Testis (tissue), 3 donors: Measurements from ENCODE around the gene CD3D. TPM values are rescaled to one million over a fixed set of nuclear protein-coding genes. Genes with fewer than 3 reads are reported as not detected.
A peak's percentile ranks its signal among the peaks of the same experiment; 100 is the strongest.

Experiments used
- DNase-seq: peaks from one replicate; pipeline ENCODE4 v3.0.0-alpha.2; 2019
- H3K27ac ChIP-seq, 2 donors: fragments of 200-600 bp; sonication (generic); one replicate each; pipeline ENCODE4 v1.5.1; 2019
- H3K27me3 ChIP-seq: fragments of 200-600 bp; sonication (generic); one replicate; pipeline ENCODE4 v1.5.1; 2019
- H3K36me3 ChIP-seq: fragments of 200-600 bp; sonication (generic); one replicate; pipeline ENCODE4 v1.5.1; 2017; ENCODE audit warnings: low read depth; ENCODE audit errors: missing control alignments
- H3K4me1 ChIP-seq: fragments of 200-600 bp; sonication (generic); one replicate; pipeline ENCODE4 v1.5.1; 2019
- H3K4me3 ChIP-seq, 2 donors: fragments of 200-600 bp; sonication (generic); one replicate each; pipeline ENCODE4 v1.5.1; 2017 to 2019
- H3K9me3 ChIP-seq: fragments of 200-600 bp; sonication (generic); one replicate; pipeline ENCODE4 v1.5.1; 2017
- CTCF ChIP-seq, 3 experiments: fragments of 450-650 bp in 2 of 3; fragments of 200-600 bp in 1 of 3; sonication (generic) in 1 of 3; IDR thresholded peaks; one replicate each; pipeline ENCODE4 v1.5.1; 2016 to 2019; ENCODE audit warnings: antibody characterized with exemption in 3 of 3, mild to moderate bottlenecking in 2 of 3, moderate library complexity in 1 of 3
- POLR2A ChIP-seq: fragments of 450-650 bp; IDR thresholded peaks from one replicate; pipeline ENCODE4 v1.6.1; 2017; ENCODE audit warnings: antibody characterized with exemption, mild to moderate bottlenecking, moderate library complexity
- WGBS, 2 donors: methylation state at CpG; one replicate each; pipeline ENCODE4 v1.1.5; 2018; 5-methylcytosine and 5-hydroxymethylcytosine counted together
- intact Hi-C: fragments of 100-400 bp; cut with DNase I; formaldehyde crosslinking; loops from one replicate; pipeline ENCODE4 v1.15.1; 2023; ENCODE audit warnings: low total_unique reads
- polyA plus RNA-seq: library from polyadenylated mRNA; stranded (reverse); fragments of 350-450 nt; fragmentation: Illumina TruSeq; extraction: RNeasy Lipid Tissue Mini Kit (QIAGEN cat#74804); gene quantifications from one replicate; pipeline ENCODE4 v1.2.3, GENCODE V29; 2014; ENCODE audit warnings: low read depth, low replicate concordance; ENCODE audit not compliant: insufficient read depth
- total RNA-seq, 2 donors: library from RNA; depleted of rRNA; stranded (reverse); fragments of >200 nt; gene quantifications; one replicate each; pipeline ENCODE4 v1.2.3, GENCODE V29; 2016

The CD3D gene
- total and polyA plus RNA-seq, 3 donors from 2014 or later: 1.8 to 7.2 TPM; not detected in 1

- intact Hi-C loops: no loop called here
- WGBS, 2 donors: 75 to 82% methylated on average over 5 of the region's 5 CpGs
These were observed 47.3 kb downstream of the CD3D start for GRCh38 chr11:118295199-118295598.

GRCh38 chr11:118294053-118294452 is 48.5 kb downstream of the CD3D start:
- whole genome bisulfite sequencing, 2 donors: 85 to 92% methylated on average over 2 of the region's 2 CpGs
- Histone ChIP-seq H3K36me3 (no peaks in the 10 kb centered on the region), H3K27me3 (no peaks in the 10 kb centered on the region), H3K9me3 (no peaks in the 10 kb centered on the region), H3K4me3 (no peak overlapping the region), H3K27ac (no peak overlapping the region), H3K4me1 (no peaks in the 10 kb centered on the region)
- DNase-seq: no peak
- intact Hi-C loops: no loop called here
- no peak for TF ChIP-seq POLR2A
- TF ChIP-seq CTCF (IDR thresholded peaks at IDR 0.05): no peak

More at GRCh38 chr11:118295199-118295598, 47.3 kb downstream of the CD3D start:
- Histone ChIP-seq H3K9me3 (no peaks in the 10 kb centered on the region), H3K4me1 (no peaks in the 10 kb centered on the region), H3K27me3 (no peaks in the 10 kb centered on the region), H3K36me3 (no peaks in the 10 kb centered on the region), H3K4me3 (no peak overlapping the region), H3K27ac (no peak overlapping the region)
- no peak for DNase-seq
- TF ChIP-seq POLR2A (no peak), CTCF (IDR thresholded peaks at IDR 0.05) (no peak)

GRCh38 chr11:118291477-118292135 is 50.9 kb downstream of the CD3D start:
- intact Hi-C loops: no loop called here
- no peak overlapping the region for H3K27ac ChIP-seq
- DNase-seq: no peak

GRCh38 chr11:118290923-118291322 is 51.6 kb downstream of the CD3D start:
- intact Hi-C loops: no loop called here
- DNase-seq: peak; percentile 19
- Histone ChIP-seq H3K27me3 (no peaks in the 10 kb centered on the region), H3K4me3 (no peak overlapping the region), H3K27ac (no peak overlapping the region), H3K4me1 (no peaks in the 10 kb centered on the region), H3K9me3 (no peaks in the 10 kb centered on the region), H3K36me3 (no peaks in the 10 kb centered on the region)
- no peak for TF ChIP-seq POLR2A
- no peak for TF ChIP-seq CTCF (IDR thresholded peaks at IDR 0.05)
- 39% methylated on average over 9 of the region's 9 CpGs for WGBS, 2 donors

More at GRCh38 chr11:118291477-118292135, 50.9 kb downstream of the CD3D start:
- no peaks in the 10 kb centered on the region for H3K27me3 ChIP-seq
- no peaks in the 10 kb centered on the region for H3K4me1 ChIP-seq
- H3K9me3 ChIP-seq: no peaks in the 10 kb centered on the region
- no peak overlapping the region for H3K4me3 ChIP-seq
- H3K36me3 ChIP-seq: no peaks in the 10 kb centered on the region
- 78 to 81% methylated on average over 9 of the region's 9 CpGs for WGBS, 2 donors
- no peak for TF ChIP-seq CTCF (IDR thresholded peaks at IDR 0.05)
- TF ChIP-seq POLR2A: no peak

- no peaks in the 10 kb centered on the region for H3K27me3 ChIP-seq
- no peak overlapping the region for H3K4me3 ChIP-seq
- intact Hi-C loops: no loop called here
- no peak for DNase-seq
- no peaks in the 10 kb centered on the region for H3K9me3 ChIP-seq
- H3K27ac ChIP-seq: no peak overlapping the region
- TF ChIP-seq CTCF (IDR thresholded peaks at IDR 0.05): no peak
- TF ChIP-seq POLR2A: no peak
- no peaks in the 10 kb centered on the region for H3K4me1 ChIP-seq
- H3K36me3 ChIP-seq: no peaks in the 10 kb centered on the region
These were observed 53.1 kb downstream of the CD3D start for GRCh38 chr11:118289401-118289800.
